MG63 (cell line): ENCODE data around the gene VTCN1. TPM values are rescaled to one million over a fixed set of nuclear protein-coding genes. Genes with fewer than 3 reads are reported as not detected.

Experiments used
- DNase-seq: peaks from one replicate; pipeline ENCODE4 v3.0.0-alpha.2; 2020
- H3K27me3 ChIP-seq: fragments of 250-450 bp; sonication (Bioruptor Pico); 2 replicates; pipeline ENCODE4 v1.5.1; 2020; ENCODE audit warnings: mild to moderate bottlenecking, moderate library complexity
- H3K36me3 ChIP-seq: fragments of 250-450 bp; sonication (Bioruptor Pico); 2 replicates; pipeline ENCODE4 v1.5.1; 2020; ENCODE audit warnings: mild to moderate bottlenecking, moderate library complexity
- H3K4me3 ChIP-seq: fragments of 250-450 bp; sonication (Bioruptor Pico); 2 replicates; pipeline ENCODE4 v1.5.1; 2020; ENCODE audit warnings: mild to moderate bottlenecking, moderate library complexity
- H3K9me3 ChIP-seq: fragments of 250-450 bp; sonication (Bioruptor Pico); 2 replicates; pipeline ENCODE4 v1.5.1; 2020; ENCODE audit warnings: mild to moderate bottlenecking, moderate library complexity
- total RNA-seq: library from RNA; depleted of rRNA; stranded (reverse); fragments of >200 nt; shearing (Covaris generic); gene quantifications from 2 replicates; pipeline ENCODE4 v1.2.3, GENCODE V29; 2014; ENCODE audit warnings: low replicate concordance; rRNA removed

The VTCN1 gene
- total RNA-seq, 1 experiment from 2014 or later = 0.82 TPM

DNA sequence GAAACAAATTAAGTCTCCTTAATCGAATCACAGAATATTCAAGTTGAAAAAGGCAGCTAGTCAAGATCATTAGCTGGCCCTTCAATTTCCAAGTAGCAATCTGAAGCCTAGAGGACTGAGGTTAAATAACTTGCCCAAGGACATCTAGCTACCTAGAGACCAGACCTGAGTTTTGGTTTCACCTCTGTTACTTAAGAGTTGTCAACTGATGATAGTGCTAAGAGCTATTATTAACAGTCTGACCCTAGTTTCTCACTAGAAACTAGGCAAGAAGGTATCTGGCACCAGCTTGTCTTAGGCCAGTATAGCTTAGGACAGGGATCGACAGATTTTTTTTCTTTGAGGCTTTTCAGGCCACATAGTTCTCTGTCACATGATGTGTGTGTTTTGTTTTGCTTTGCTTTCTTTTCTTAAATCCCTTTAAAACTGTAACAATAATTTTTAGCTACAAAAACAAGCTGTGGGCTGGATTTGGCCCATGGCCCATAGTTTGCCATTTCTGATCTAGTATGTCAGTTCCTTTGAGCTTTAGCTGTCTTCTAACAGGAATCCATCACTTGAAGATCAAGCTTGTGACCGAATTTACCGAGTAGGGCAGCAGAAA is 112.3 kb downstream of the VTCN1 start:
- no peak for DNase-seq
- H3K36me3 ChIP-seq = peaks cover 88% of the 10 kb centered on the region

DNA sequence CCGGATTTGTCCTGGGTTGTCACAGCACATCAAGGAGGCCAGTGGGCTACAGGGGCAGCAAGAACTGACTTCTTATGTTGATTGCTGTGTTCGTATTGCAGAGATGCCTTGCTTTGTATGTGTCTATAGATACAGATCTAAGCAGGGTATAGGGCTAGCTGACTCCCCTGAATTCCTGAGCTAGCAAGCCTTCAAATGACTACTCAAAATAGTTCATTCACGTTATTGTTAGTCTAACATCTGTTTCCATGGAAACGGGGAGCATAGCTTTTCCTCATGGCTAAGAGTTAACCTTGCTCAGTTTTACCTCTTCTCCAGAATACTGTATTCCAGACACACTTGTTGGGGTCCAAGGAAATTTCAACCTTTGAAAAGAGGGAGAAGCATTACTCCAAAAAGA is 113.3 kb downstream of the VTCN1 start:
- Histone ChIP-seq H3K27me3 (no peaks in the 10 kb centered on the region), H3K36me3 (peaks cover 83% of the 10 kb centered on the region), H3K9me3 (no peaks in the 10 kb centered on the region), H3K4me3 (no peak overlapping the region)
- no peak for DNase-seq

More for the DNA sequence above, 112.3 kb downstream of the VTCN1 start:
- Histone ChIP-seq H3K4me3 (no peak overlapping the region), H3K27me3 (no peaks in the 10 kb centered on the region), H3K9me3 (no peaks in the 10 kb centered on the region)

DNA sequence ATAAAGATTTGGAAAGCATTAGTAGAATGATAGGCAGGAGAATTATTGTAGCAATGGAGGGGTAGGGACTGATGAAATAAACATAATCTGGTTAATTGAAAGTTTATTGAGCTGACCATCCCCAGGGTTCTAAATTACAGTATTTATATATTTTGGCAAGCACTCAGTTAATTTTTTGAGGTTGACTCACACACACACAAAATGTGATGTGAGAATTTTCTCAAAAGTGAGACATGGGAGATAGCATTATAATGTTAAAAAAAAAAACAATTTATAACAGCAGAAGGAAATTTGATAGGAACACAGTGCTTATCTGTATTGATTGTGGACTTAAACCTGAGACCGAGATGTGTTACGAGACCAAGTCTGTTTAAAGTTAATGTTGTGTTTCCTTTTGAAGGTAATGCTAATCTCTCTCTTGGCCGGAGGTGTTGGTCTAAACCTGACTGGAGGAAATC is 113.7 kb downstream of the VTCN1 start:
- no peak for DNase-seq
- H3K4me3 ChIP-seq = no peak overlapping the region
- no peaks in the 10 kb centered on the region for H3K9me3 ChIP-seq
- H3K27me3 ChIP-seq = no peaks in the 10 kb centered on the region
- H3K36me3 ChIP-seq = peaks cover 82% of the 10 kb centered on the region

DNA sequence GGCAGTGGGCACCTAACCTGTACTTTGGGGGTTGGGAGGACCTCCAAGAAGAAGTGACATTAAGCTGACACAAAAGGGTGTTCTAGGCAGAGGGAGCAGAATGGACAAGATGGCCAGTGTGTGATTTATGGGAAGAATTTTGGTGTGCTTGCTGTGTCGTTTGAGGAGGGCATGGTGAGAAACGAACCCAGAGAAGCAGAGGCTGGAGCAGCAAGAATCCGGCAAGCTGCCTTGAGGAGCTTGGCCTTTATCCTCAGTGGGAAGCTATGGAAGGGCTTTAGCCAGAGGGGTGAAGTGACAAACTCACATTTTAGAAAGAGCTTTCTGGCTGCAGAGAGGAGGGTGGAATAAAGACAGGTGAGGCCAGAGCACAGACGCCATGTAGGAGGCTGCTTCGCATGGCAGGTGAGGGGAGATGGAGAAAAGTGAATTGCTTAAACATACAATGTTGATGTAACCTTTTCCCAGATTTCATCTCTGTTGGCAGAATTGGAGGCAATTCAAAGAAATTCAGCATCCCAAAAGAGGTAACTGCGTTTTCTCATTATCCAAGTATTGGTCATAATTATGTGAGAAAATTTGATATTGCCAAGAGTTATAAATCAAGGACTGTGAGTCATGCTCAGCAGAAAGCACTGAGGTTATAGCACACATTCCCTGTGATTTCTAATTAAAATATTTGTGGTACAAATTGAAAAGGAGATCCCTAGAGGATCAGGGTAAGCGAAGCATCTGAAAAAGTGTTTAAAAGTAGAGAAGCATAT is 115.7 kb downstream of the VTCN1 start:
- Histone ChIP-seq H3K9me3 (no peaks in the 10 kb centered on the region), H3K36me3 (peaks cover 79% of the 10 kb centered on the region), H3K27me3 (no peaks in the 10 kb centered on the region), H3K4me3 (no peak overlapping the region)
- DNase-seq = no peak

DNA sequence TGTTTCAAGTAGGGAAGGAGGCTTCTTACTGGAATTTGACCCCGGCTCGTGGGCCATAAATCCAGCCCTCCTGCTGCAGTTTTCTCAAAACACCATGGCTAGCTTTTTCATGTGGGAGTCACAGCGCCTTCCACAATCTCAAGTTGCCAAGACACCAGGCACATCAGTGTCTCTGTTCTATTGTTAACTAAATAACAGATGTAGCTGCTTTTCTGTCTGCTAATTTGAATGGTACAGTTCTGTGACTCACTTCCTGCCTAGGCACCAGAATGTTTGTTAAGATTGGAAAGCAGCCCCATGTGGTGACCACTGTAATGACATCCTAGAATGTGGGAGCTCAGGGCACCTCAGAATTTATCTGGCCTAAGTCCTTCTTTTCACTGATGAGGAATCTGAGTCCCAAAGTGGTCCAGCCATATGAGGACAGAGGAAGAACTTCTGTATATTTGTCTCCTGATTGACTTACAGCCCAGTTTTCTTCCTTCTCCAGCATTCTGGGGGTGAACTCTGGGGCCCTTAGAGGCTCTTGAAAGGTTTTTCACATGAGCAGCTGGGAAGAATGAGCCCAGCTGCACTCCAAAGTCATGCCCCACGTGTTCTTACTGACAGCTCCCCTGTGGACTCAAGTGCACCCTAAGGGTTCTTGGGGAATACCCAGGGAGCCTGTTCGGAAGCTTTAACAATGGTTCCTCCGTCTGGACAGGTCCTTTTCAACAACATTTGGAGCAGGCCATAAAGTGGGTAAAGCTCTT is 116.7 kb downstream of the VTCN1 start:
- peaks cover 74% of the 10 kb centered on the region for H3K36me3 ChIP-seq
- H3K27me3 ChIP-seq = no peaks in the 10 kb centered on the region
- no peak overlapping the region for H3K4me3 ChIP-seq
- DNase-seq = peak; percentile 62
- H3K9me3 ChIP-seq = no peaks in the 10 kb centered on the region

Other genes with a start within 250 kb of the VTCN1 start
- gene CD101, start 209.2 kb downstream of the VTCN1 start, total RNA-seq = 0.35 and 0.63 TPM in 2 replicates
- gene TTF2, start 150.6 kb downstream of the VTCN1 start, total RNA-seq = 21.1 and 26.5 TPM in 2 replicates
- gene TRIM45, start 89.2 kb downstream of the VTCN1 start, total RNA-seq = 3.0 and 15.2 TPM in 2 replicates
- gene MAN1A2, start 156.5 kb upstream of the VTCN1 start, total RNA-seq = 22.0 and 22.9 TPM in 2 replicates